ENCODE data around the gene PDE2A.

GRCh38 chr11:72702577-72703241, 28.5 kb upstream of the PDE2A start:
- TF ChIP-seq CTCF (IDR thresholded peaks at IDR 0.05; ENCODE audit: poor library complexity) (no peak), EZH2phosphoT487 (IDR thresholded peaks at IDR 0.05; ENCODE audit: low read depth, severe bottlenecking, unreplicated experiment) (no peak)
